Measurements from ENCODE around the gene MAPK8IP1. TPM values are rescaled to one million over a fixed set of nuclear protein-coding genes. Genes with fewer than 3 reads are reported as not detected.

Gene MAPK8IP1
- polyA plus RNA-seq, 1 experiment: 8.7 TPM

DNA sequence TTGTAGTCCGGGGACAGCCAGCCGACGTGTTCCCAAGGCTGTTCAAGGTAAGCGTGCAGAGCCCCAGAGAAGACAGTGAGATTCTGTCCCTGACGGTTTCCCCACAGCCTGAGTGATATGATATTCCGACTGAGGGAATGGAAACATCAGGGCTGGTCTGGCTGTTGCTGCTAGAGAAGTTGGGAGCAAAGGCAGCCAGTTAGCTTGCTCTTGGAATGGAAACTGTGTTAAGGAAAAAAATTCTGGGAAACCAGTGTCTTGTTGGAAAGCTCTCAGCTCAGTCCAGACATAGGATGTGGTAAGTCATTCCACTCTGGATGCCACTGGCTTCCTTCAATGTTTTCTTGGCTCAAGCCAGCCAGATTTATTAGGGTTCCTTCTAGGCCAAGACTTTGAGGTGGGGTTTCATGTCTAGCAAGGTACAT, 29.4 kb upstream of the MAPK8IP1 start:
- no peaks in the 10 kb centered on the region for H3K27me3 ChIP-seq (ENCODE audit: control insufficient read depth, insufficient read depth, low read length)
- TF ChIP-seq, protein P1, sequence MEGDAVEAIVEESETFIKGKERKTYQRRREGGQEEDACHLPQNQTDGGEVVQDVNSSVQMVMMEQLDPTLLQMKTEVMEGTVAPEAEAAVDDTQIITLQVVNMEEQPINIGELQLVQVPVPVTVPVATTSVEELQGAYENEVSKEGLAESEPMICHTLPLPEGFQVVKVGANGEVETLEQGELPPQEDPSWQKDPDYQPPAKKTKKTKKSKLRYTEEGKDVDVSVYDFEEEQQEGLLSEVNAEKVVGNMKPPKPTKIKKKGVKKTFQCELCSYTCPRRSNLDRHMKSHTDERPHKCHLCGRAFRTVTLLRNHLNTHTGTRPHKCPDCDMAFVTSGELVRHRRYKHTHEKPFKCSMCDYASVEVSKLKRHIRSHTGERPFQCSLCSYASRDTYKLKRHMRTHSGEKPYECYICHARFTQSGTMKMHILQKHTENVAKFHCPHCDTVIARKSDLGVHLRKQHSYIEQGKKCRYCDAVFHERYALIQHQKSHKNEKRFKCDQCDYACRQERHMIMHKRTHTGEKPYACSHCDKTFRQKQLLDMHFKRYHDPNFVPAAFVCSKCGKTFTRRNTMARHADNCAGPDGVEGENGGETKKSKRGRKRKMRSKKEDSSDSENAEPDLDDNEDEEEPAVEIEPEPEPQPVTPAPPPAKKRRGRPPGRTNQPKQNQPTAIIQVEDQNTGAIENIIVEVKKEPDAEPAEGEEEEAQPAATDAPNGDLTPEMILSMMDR (IDR thresholded peaks at IDR 0.05; ENCODE audit: insufficient read depth, low read depth, low read length): no peak
- DNase-seq (ENCODE audit: low read depth): peak; percentile 67
- H3K4me3 ChIP-seq (ENCODE audit: low read depth, low read length): no peak overlapping the region
- ChIA-PET CTCF (interaction anchor here (1.8 to 10.6 kb wide), 3 partner anchors 9 to 15 kb away, joined by 4 to 88 read pairs (median 8); partner anchors contain the start of gene CRY2), POLR2A (no interaction called here)
- peaks cover 3% of the 10 kb centered on the region; the same call in 1 of the 2 replicates for H3K36me3 ChIP-seq (ENCODE audit: control insufficient read depth, insufficient read depth, low read length)

DNA sequence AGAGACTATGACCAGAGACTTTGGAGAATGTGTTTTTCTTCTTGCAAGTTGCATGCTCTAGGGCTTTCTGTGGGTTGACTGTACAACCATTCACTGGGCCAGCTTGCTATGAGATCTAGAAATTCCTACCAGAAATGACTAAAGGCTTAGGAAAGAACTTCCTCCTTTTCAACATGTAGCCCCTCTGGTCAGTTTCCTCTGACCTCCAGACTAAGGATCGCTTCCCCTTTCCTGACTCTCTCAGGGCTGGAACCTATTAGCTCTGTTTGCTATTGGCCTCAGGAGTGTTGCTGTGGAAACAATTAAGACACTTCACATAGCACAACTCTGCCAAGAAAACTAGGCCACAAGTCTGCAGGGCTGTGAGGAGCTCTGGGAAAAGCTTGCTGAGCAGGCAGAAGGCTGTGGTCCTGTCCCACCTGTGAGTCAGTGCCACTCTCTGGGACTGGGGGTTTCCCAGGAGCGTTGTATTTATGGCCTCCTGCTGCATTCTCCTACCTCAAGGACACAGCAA, 27.4 kb upstream of the MAPK8IP1 start:
- no peaks in the 10 kb centered on the region for H3K27me3 ChIP-seq (ENCODE audit: control insufficient read depth, insufficient read depth, low read length)
- peak; percentile 94 for DNase-seq (ENCODE audit: low read depth)
- ChIA-PET POLR2A (interaction anchor here (1.3 kb wide), 1 partner anchor 11 kb away, joined by 4 read pairs; no protein-coding TSS in a partner anchor), CTCF (interaction anchor here (0.7 to 10.6 kb wide), 6 partner anchors 13 to 420 kb away, joined by 3 to 88 read pairs (median 4); no protein-coding TSS in a partner anchor)
- TF ChIP-seq, protein P1 (IDR thresholded peaks at IDR 0.05; ENCODE audit: insufficient read depth, low read depth, low read length): no peak
- H3K36me3 ChIP-seq (ENCODE audit: control insufficient read depth, insufficient read depth, low read length): peaks cover 11% of the 10 kb centered on the region
- H3K4me3 ChIP-seq (ENCODE audit: low read depth, low read length): no peak overlapping the region

DNA sequence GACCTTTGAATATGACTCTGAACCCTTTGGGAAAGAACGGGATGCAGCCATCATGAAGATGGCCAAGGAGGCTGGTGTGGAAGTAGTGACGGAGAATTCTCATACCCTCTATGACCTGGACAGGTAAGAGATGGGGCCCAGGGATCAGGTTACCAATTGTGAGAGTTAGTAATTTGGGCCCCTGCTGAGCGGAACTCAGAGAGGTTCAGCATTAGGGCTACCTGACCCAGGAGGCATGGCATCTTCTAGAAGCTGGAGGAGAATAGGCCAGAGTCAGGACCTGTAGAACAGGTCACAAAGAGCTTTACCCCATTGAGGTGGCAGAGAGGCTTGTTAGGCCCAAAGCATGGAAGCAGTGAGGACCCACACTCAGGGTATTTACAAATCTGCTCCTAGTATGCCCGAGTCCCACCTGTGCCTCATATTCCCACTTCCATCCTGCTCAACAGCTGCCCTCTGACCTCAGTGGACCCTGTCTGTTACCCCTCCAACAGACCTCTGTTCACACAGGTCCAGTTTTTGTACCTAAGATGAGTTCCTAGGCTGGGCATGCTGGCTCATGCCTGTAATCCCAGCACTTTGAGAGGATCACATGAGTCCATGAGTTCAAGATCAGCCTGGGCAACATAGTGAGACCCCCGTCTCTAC, 26.6 kb upstream of the MAPK8IP1 start:
- POLR2A ChIA-PET: interaction anchor here (1.1 kb wide), 1 partner anchor 12 kb away, joined by 4 read pairs; the partner anchor contains the start of gene CRY2
- TF ChIP-seq, protein P1 (IDR thresholded peaks at IDR 0.05; ENCODE audit: insufficient read depth, low read depth, low read length): no peak
- H3K4me3 ChIP-seq (ENCODE audit: low read depth, low read length): no peak overlapping the region
- H3K36me3 ChIP-seq (ENCODE audit: control insufficient read depth, insufficient read depth, low read length): peaks cover 17% of the 10 kb centered on the region
- H3K27me3 ChIP-seq (ENCODE audit: control insufficient read depth, insufficient read depth, low read length): no peaks in the 10 kb centered on the region
- CTCF ChIA-PET: interaction anchor here (0.5 to 10.6 kb wide), 3 partner anchors 8 to 15 kb away, joined by 3 to 88 read pairs (median 10); no protein-coding TSS in a partner anchor
- no peak for DNase-seq (ENCODE audit: low read depth)

DNA sequence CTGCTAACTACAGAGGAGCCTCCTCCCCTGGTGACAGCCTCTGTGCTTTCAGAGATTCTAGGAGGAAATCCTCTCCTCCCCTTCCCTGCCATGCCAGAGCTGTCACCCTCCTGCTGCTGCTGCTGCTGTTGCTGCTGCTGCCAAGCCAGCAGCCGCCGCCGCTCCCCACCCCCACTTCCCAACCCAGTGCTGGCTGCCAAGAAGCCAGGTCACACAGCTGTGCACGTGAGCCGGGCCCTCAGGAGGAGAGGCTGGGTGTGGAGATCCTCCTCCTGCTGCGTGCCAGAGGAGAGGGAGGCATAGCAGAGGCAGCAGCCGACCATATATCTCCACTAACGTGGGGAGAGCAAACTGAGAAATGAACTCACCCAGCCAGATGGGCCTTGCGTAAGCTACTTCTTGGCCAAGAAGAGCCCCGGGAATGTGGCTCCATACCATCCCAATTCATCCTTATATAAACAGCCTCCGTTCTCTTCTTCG, 25.8 kb upstream of the MAPK8IP1 start:
- ChIA-PET CTCF (interaction anchor here (0.6 to 10.6 kb wide), 4 partner anchors 11 to 741 kb away, joined by 3 to 88 read pairs (median 9); no protein-coding TSS in a partner anchor), POLR2A (interaction anchor here (1.1 kb wide), 1 partner anchor 13 kb away, joined by 4 read pairs; the partner anchor contains the start of gene CRY2)
- no peaks in the 10 kb centered on the region for H3K27me3 ChIP-seq (ENCODE audit: control insufficient read depth, insufficient read depth, low read length)
- TF ChIP-seq, protein P1 (IDR thresholded peaks at IDR 0.05; ENCODE audit: insufficient read depth, low read depth, low read length): no peak
- peak; percentile 98 for DNase-seq (ENCODE audit: low read depth)
- no peak overlapping the region for H3K4me3 ChIP-seq (ENCODE audit: low read depth, low read length)
- H3K36me3 ChIP-seq (ENCODE audit: control insufficient read depth, insufficient read depth, low read length): peaks cover 17% of the 10 kb centered on the region

DNA sequence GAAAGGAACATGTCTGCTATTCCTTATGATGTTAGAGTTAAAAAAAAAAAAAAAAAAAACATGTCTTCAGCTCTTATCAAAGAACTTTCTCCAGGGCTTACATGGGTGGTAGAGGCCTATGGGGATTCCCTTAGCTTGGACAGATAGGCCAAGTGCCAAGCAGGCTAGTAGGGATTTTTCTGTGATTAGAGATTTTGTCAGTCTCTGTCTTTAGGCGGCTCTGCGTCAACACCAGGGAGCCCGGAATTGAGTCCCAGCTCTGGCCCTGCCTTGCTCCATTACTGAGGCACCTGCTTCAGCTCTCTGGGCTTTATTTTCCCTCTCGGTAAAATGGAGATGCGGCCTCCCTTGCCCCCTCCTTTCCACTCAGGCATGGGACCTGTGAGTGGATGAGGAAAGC, 25.1 kb upstream of the MAPK8IP1 start:
- peaks cover 17% of the 10 kb centered on the region for H3K36me3 ChIP-seq (ENCODE audit: control insufficient read depth, insufficient read depth, low read length)

More for the DNA sequence above, 25.1 kb upstream of the MAPK8IP1 start:
- ChIA-PET POLR2A (interaction anchor here (1.1 kb wide), 1 partner anchor 13 kb away, joined by 4 read pairs; the partner anchor contains the start of gene CRY2), CTCF (interaction anchor here (1.8 to 10.6 kb wide), 3 partner anchors 11 to 89 kb away, joined by 8 to 88 read pairs (median 10); no protein-coding TSS in a partner anchor)
- Histone ChIP-seq H3K27me3 (ENCODE audit: control insufficient read depth, insufficient read depth, low read length) (no peaks in the 10 kb centered on the region), H3K4me3 (ENCODE audit: low read depth, low read length) (no peak overlapping the region)
- TF ChIP-seq, protein P1 (IDR thresholded peaks at IDR 0.05; ENCODE audit: insufficient read depth, low read depth, low read length): no peak
- DNase-seq (ENCODE audit: low read depth): no peak
